AG04450 (cell line): ENCODE results near the gene C4orf50. TPM values are rescaled to one million over a fixed set of nuclear protein-coding genes. Genes with fewer than 3 reads are reported as not detected.

Experiments used
- CTCF ChIA-PET: fragments of 300-600, 350-600 bp; formaldehyde crosslinking; extraction: SDS; loops from one replicate; lab custom pipeline; 2022; ENCODE audit warnings: antibody characterized with exemption, inconsistent platforms; lab: Charles Lee
- POLR2A ChIA-PET: fragments of 350-600 bp; formaldehyde crosslinking; extraction: SDS; loops from one replicate; lab custom pipeline; 2021; ENCODE audit warnings: antibody characterized with exemption, inconsistent platforms; lab: Yijun Ruan, JAX
- DNase-seq: peaks from one replicate; pipeline ENCODE4 v3.0.0-alpha.2; 2011; ENCODE audit warnings: low read depth, low spot score
- H3K27ac ChIP-seq: one replicate; pipeline ENCODE4 v1.5.1; 2012; ENCODE audit warnings: low read depth, low read length, control low read depth
- H3K27me3 ChIP-seq: one replicate; pipeline ENCODE4 v1.6.0; 2012; ENCODE audit warnings: low read length; ENCODE audit not compliant: control insufficient read depth, insufficient read depth
- H3K4me3 ChIP-seq: 2 replicates; pipeline ENCODE4 v1.5.1; 2011; ENCODE audit warnings: mild to moderate bottlenecking, low read depth, low read length, control low read depth
- H3K9me3 ChIP-seq: 2 replicates; pipeline ENCODE4 v1.5.1; 2012; ENCODE audit warnings: low read length; ENCODE audit not compliant: control insufficient read depth, insufficient read depth
- CTCF ChIP-seq: IDR thresholded peaks from 2 replicates; pipeline ENCODE4 v1.5.1; 2011; ENCODE audit warnings: low read depth, low read length, control low read depth, inconsistent platforms
- polyA plus RNA-seq: library from polyadenylated mRNA; depleted of rRNA; stranded (reverse); fragments of >200 nt; gene quantifications from 2 replicates; pipeline ENCODE4 v1.2.3, GENCODE V29; 2011

C4orf50 gene
- polyA plus RNA-seq, 1 experiment = not detected

DNA sequence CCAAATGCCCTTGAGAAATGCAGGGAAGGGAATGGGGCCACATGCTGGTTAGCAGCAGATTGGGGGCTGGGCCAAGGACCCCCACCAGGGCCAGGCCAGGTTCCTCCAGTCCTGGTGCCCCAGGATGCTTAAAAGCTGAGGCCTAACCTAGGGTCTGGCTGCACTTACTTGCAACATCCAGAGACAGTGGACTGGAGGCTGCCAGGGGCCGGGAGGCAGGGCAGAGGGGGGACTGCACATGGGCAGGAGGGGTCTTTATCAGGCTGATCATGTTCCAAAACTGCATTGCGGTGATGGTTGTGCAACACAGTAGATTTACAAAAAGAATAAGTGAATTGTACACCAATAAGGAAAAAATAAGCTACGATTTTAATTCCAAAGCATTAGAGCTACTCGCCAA, 36.8 kb upstream of the C4orf50 start:
- DNase-seq = no peak
- Histone ChIP-seq H3K4me3 (no peak overlapping the region), H3K27me3 (no peaks in the 10 kb centered on the region), H3K27ac (no peak overlapping the region), H3K9me3 (peaks cover 52% of the 10 kb centered on the region)
- ChIA-PET CTCF (no interaction called here), POLR2A (no interaction called here)
- no peak for TF ChIP-seq CTCF

DNA sequence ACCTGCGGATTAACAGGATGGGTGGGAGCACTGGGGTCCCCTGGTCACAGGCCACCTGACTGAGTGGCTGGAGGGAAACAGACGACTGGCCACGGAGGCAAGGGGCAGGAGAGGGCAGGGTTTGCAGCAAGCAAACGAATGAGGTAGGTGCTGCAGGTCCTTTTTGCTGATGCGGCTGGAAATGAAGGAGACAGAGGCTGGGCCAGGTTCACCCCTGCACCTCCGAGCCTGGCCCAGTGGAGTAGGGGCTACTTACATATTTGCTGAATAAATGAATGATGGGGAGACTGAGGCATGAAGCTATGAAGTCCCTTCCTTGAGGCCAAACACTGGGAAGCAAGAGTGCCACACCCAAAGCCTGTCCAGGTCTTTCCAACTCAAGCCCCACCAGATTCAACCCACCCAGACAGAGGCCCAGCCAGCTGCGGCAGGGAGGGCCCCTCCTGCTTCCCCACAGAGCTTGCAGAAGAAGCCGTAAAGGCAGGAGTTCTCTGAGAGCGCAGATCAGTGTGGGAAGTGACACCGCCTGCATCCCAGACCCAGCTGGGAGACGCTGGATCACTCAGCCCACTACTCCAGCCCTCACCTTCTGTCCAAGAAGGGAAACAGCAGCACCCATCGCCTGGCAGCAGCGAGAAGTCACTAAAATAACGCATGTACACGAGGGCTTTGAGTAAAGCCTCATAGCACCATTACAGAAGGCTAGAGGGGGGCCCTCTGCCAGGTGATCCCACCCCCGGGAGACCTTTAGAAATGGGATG, 36.1 kb upstream of the C4orf50 start:
- CTCF ChIA-PET = interaction anchor here (1.0 kb wide), 1 partner anchor 189 kb away, joined by 3 read pairs; no protein-coding TSS in a partner anchor
- Histone ChIP-seq H3K27me3 (no peaks in the 10 kb centered on the region), H3K27ac (no peak overlapping the region), H3K9me3 (peaks cover 46% of the 10 kb centered on the region), H3K4me3 (no peak overlapping the region)
- no peak for DNase-seq
- POLR2A ChIA-PET = no interaction called here
- no peak for TF ChIP-seq CTCF

DNA sequence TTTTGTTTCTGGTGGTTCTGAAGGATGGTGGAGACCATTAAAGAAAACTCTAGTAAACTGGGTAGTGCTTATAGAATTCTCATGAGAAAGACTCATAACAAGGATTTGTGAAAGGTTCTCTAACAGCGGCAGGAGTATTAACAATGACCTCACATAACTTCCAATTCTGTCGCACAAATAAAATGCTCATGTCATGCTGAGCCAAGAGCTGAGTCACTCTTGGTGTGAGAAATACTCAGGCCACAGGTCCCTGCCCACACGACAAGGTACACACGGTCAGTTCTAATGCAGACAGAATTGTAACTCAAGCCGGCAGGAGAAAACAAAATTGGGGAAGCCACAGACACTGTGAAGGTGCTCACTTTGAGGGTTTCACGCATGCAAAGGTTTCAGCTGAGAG, 34.4 kb upstream of the C4orf50 start:
- Histone ChIP-seq H3K9me3 (peaks cover 35% of the 10 kb centered on the region), H3K27ac (no peak overlapping the region), H3K27me3 (no peaks in the 10 kb centered on the region), H3K4me3 (no peak overlapping the region)
- ChIA-PET POLR2A (interaction anchor here (0.6 kb wide), 1 partner anchor 335 kb away, joined by 4 read pairs; no protein-coding TSS in a partner anchor), CTCF (no interaction called here)
- no peak for TF ChIP-seq CTCF
- no peak for DNase-seq

GRCh38 chr4:6050551-6050950, 32.3 kb upstream of the C4orf50 start:
- Histone ChIP-seq H3K9me3 (peaks cover 27% of the 10 kb centered on the region), H3K27me3 (no peaks in the 10 kb centered on the region), H3K4me3 (no peak overlapping the region), H3K27ac (no peak overlapping the region)
- ChIA-PET CTCF (no interaction called here), POLR2A (no interaction called here)
- DNase-seq = no peak
- TF ChIP-seq CTCF = no peak

DNA sequence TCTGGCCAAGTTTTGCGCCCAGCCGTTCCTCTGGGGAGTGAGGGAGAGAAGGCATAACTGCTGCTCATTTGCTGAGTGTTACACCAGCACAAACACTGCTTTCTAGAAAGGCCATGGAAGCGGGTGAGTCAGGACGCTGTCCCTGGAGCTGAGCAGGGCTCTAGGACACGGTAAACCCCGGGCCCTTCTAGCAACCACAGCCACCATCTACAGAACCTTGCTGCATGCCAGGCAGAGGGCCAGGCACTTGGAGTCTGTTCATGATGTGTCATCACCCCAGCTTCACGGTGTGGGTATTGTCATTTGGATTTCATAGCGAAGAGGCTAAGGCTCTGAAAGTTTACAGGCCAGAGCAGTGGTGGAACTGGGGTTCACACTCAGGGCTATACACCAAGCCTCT, 31.8 kb upstream of the C4orf50 start:
- no peak for TF ChIP-seq CTCF
- ChIA-PET POLR2A (no interaction called here), CTCF (no interaction called here)
- H3K27ac ChIP-seq = no peak overlapping the region
- no peak for DNase-seq
- peaks cover 22% of the 10 kb centered on the region for H3K9me3 ChIP-seq
- H3K4me3 ChIP-seq = no peak overlapping the region
- H3K27me3 ChIP-seq = no peaks in the 10 kb centered on the region
